ENCODE measurements around the gene SSBP3.

SSBP3 gene

DNA sequence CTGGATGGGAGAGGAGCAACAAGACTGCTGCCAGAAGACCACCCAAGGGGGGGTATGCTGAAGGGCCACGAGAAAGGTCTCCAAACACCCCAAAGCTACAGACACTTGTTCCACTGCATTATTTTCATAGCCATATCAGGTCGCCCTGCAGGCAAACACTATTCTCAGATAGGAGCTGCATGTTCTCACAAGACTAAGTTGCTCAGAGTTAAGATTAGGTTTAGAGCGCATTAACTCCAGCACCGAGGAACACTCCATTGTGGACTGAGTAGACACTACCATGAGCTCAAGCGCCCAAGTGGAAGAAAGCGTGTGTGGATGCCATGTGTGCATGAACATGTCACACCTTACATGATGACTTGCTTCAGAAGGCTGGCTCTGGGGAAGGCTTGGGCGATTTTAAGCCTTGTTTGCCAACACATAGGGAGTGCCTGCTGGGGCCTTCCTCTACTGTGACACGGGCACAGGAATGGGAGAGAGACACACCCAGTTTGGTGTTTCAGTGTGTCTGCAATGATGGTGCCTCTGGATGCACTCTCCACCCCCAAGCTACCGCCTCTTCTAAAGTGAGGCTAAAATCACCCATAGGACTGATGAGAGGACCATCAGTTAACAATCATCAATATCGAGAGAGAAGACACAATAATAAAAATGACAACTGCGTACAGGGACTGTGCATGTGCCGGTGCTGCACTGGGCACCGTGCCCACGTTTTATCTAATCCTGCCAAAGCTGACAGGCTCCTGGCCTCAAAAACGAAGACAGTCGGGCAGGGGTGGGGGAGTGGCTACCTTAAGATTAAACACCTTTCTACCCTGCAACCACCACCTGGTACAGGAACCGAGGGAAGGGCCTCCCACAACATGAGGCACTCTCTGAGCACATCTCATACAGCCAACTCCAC lies 34.9 kb downstream of the SSBP3 start:
- DNase-seq = peak in 1 of 2 experiments; percentile 27

DNA sequence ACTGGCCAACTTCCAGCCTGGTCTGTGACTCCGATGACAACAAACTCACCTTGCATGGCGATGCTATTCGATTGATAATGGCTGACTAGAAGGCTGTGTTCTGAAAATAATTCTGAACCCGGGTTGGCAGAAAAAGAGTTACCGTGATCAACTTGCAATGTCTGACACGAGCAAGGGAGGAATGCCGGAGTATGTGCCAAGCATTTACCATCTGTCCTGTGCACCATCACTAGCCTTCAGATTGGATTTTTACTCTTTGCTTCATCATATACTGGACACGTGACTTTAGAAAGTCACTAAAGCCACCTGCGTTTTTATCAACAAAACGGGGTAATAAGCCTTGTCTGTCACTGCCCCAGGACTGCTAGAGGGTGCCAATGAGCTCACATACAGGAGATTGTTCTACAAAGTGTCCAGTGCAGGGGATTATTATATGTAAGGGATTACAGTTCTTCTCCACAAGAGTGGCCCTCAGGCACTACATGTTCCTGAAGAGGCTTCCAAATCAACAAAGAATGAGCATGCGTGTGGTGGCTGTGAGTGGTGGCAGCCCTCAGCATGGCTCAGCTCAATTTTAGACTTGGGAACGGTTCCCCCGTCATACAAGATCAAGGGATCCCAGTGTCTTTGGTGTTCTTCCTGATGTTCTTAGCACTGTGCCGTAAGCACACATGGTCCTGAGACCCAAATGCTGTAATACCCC lies 35.8 kb downstream of the SSBP3 start:
- DNase-seq = peak; percentile 7 to 59

DNA sequence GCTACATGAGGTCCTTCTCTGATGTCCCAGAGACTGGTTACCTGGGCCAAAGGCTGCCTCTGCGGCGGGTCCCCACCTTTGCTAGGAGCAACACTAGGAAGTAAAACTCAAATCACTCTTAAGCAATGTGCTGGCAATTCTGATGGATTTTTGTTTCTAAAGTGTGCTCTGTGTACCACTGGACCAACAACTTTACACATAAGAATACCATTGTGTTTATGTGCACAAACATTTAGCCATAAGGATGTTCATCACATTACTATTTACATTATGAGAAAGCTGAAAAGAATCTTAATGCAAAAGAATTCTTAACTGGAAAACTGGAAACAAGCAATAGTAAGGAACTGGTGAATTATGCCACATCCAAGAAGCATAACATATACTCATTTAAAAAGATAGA lies 38.6 kb downstream of the SSBP3 start:
- DNase-seq = no peak

DNA sequence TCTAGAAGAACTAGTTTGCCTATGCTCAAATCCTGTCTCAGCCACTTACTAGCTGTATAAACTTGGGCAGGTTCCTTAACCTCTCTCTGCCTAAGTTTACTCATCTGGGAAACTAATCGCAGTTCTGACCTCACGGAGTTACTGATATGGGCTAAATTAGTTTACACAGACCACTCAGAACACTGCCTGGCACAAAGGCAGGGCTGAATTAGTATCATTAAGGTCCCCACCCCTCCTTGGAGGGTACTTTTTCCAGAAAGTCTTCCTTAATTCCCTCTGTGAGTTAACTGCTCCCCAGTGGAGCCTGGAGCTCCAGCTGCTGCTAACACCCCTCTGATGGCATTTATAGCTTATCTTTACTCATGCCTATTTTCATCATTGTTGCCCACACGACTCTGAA lies 40.3 kb downstream of the SSBP3 start:
- DNase-seq = no peak

DNA sequence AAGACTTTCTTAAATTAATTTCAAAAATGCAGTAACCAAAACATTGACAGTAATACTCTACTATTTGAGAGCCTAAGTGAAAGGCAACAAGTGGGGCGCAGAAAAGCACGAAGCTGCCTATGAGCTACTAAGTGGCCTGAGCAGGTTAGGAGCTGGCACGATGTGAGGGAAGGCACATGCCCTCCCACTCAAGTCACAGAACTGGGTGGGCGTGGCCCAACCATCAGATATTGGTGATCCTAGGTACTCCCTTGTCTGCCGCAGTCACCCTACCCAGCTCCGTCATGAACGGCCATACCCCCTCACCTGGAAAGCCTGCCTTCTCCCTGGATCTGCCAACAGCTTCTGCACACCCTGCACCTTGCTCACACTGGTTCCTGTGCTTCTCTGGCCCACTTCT lies 40.8 kb downstream of the SSBP3 start:
- DNase-seq = no peak

DNA sequence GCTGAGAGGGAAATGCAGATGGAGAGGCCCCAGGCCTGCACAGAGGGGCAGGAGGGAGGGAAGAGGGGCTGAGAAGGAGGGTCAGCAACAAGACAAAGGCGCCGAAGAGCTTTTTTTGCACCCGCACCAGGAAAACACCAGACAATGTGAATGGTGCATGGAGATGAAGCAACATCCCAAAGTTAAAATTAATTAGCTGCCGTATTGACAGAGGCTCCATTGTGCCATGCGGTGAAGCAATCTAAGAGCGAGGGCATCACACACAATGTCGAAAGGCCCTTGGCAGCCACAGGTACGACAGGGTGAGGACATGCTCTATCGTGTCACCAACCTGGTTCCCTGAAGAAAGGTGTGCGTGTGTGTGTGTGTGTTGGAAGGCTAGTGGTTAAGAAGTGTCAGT lies 41.2 kb downstream of the SSBP3 start:
- no peak for DNase-seq

DNA sequence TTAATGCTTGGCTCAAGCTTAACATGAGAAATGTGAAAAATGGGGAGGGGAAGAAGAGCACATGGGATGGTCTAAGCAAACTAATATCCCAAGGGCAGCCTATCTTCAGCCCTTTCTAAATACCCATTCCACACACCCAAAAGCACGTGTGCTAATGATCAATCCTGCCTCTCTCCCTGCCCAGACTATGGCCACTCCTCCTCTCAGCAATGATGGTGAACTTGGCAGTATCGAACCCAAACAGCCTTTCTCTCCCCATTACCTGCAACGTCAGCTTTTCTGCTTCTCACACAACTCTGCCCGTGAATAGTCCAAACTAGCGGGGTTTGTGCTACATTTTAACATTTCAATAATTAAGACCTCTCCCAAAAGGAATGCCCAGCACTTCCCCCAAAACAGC lies 41.6 kb downstream of the SSBP3 start:
- no peak for DNase-seq

DNA sequence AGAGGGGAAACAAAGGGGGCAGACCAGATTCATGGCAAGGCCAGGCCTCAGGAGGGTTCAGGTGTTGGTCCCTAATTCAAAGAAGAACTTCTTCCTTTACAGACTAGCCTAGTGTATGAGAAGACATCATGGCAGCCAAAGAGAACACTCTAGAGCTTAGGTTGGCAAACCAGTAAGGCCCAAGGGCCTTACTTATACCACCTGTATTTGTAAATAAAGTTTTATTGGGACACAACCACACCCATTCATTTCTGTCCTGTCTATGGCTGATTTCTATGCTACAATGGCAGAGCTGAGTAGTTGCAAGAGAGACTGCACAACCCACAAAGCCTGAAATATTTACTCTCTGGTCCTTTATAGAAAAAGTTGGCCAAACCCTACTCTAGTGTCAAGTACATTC lies 42.3 kb downstream of the SSBP3 start:
- no peak for DNase-seq

DNA sequence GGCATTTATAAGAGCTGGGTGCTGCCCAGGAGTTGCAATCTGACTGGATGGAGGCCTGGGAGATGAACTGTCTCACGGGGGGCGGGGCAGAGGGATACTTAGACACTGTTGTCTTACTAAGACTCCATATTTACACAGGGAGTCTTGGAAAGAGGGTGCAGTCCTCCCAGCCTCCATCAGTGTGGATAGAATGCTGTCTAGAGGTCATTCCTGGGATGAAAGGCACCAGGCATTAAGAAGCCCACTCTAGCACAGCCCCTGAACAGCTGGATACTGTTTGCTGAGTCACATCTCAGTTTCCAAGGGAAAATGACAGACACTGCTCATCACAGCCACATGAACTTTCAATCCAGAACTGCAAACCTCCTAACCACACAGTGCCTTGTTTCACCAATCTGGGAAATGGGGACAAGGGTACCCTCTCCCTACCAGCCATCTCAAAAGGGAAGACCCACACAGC lies 43.3 kb downstream of the SSBP3 start:
- no peak for DNase-seq

DNA sequence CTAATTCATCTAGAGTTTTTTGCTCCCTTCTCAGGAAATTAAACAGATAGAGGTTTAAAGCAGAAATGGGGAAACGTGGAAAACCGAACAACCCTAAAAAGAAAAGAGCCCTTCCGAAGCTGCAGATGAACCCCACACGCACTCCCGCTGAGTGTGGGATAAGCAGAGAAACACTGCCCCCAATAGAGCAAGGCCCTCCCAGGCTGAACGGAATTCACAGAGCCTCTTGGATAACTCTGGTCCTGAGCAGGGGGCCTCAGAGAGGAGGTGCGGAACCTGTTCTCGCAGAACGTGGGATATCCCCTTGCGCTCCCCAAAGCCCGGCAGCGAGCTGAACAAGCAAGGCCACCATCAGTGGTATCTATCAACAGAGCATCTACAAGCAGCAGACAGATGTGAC lies 44.9 kb downstream of the SSBP3 start:
- no peak for DNase-seq

DNA sequence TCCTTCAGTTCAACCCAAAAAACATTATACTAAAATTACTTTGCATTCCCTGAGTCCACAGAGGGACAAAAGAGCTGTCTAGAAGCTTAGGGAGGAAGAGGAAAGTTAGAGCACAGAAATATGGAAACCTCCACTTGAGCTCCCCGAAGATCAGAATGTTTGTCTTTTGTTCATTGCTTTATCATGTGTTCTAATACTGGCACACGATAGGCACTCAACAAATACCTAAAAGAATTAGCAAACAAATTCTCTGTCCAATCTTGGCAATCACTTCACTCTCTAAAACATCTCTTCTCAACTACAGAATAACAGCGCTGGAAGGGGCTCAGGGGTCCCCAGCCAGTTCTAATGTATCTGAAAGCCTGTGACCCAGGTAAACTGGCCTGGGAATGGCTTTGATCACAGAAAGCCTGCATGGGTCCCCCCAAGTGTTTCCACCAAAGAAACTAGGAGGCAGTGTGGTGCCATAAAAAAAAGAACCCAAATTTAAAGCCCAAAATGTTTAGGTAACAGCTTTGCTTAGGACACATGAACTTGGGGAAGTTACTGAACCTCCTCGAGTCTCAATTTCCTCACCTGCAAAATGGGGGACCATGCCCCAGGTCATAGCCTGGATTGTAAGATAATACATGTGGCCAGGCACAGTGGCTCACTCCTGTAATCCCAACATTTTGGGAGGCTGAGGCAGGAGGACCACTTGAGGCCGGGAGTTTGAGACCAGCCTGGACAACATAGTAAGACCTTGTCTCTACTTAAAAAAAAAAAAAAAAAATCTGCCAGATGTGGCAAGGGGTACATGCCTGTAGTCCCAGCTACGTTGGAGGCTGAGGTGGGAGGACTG lies 45.8 kb downstream of the SSBP3 start:
- DNase-seq = no peak

DNA sequence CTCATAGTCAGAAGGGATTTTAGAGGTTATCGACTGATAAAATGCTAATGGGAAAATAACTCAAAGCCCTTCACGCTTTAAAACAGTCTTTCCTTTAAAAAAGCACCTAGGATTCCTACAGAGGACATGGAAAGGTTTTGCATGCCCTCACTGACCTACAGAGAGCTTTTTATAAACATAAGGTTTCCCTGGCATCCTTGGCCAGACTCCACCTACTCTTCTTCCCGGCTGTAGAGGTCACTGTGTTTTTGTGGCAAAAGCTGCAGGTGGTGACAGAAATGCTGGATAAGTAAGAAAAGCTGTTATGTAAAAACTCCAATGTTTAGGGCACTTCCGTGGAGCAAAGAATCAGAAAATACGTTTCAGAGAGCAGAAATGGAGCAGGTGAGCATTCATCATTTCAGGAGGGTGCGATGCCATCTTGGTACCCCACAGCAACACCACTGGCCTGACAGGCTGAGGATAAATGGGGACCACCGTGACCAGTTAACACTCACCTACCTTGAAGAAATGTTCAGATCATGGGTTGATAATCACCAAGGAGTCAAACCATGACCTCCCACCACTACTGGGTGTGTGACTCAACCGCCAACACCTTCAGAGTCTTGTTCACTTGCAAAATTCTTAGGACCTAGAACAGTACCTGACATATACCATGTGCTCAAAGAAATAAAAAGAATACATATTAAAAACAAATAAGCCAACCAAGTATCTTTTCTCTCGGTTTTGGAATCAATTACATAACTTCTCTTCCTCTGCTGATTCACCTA lies 46.6 kb downstream of the SSBP3 start:
- DNase-seq = no peak

DNA sequence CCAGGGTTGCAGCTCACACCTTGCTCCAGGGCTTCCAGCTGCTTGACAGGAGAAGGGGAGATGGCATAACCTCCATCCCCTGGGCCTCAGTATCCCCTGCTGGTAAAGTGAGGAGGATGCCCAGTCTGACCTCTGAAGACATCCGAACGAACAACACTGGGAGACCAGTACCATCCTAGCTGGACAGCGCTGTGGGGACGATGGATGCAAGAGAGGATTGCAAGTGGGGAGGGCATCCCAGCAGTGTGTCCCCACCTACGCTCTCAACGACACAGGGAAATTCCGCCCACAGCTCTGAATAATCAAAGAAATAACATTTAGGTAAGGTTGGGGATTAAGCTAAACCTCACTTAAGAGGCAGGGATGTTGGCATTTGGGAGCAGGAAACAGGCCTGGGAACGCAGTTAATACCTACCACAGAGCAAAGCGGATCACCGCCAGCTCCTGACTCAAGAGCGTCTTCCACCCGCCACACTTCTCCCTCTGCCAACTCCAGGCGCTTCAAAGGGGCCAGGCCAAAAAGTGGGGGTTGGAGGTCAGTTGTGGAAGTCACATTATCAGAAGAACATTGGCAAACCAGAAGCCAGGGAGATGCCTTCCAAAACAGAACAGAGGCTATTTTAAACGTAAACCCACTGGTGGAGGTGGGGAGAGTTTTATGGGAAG lies 47.6 kb downstream of the SSBP3 start:
- peak; percentile 50 to 66 for DNase-seq

DNA sequence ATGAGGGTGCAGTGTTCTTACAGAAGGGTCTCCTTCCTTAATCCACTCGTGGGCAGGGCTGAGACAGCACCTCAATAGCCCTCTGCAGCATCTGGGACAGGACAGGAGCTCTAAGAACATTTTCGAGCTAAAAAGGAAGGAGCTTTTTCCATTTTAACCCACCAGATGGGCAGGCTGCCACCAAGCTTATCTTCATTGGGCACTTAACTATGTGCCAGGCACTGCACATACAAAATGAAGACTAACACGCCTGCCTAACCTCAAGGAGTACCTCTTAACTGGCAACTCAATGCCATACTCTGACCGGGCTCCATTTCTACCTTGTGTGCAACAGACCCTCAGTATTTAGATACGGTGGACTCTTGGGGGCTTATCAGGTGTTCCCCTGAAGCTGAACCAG lies 48.2 kb downstream of the SSBP3 start:
- no peak for DNase-seq

DNA sequence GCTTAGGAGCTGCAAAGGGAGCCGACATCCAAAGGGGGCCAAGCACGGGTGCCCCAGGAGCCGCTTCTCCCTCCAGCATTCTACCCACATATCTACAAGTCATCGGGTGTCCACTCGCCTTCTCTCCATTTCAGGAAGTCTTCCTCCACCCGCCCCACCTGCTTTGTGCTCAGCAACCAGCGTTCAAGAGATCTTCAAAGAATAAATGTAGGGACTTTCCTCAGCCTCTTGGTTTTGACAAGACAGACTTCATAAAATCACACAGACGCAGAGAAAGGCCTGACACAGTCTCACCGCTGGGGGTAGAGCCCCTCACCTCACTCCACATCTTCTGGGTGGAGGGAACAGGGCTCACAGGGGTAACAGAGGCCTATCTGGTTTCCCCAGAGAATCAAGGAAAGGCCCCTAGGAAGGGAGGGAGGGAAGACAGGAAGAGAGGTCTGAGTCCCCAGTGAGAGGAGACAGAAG lies 49.5 kb downstream of the SSBP3 start:
- DNase-seq = no peak

DNA sequence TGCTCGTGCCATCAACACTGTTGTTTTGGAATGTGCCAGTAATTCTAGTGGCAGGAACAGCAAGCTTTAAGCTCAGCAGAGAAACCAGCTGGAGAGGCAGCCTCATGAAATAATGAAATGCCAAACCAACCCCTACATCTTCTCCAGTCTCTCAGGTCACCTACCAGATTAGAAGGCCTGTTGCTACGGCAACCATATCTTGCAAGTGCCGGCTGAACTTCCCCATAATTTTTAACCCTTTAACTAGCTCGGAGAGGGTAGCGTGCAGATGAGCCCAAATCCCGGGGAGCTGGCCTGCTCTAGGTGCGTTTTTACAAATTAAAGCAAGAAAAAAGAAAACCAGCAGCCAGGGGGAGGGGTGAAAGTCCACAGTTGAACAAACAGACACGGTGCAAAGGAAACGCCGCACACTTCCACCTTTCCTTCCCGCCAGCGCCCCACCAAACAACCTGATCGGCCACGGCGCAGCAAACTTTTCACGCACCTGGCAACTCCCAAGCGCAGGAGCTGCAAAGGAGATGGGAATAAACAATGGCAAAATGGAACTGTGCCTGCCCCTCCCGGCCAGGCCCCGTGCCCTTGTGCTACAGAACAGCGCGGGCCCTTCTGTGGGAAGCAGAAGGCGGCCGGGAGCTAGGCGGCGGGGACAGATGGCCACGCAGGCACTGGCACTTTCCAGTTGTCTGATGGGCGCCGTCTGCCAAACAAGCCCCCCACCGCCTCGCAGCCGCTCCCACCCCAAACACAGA lies 50.1 kb downstream of the SSBP3 start:
- DNase-seq = peak in 1 of 2 experiments; percentile 54

DNA sequence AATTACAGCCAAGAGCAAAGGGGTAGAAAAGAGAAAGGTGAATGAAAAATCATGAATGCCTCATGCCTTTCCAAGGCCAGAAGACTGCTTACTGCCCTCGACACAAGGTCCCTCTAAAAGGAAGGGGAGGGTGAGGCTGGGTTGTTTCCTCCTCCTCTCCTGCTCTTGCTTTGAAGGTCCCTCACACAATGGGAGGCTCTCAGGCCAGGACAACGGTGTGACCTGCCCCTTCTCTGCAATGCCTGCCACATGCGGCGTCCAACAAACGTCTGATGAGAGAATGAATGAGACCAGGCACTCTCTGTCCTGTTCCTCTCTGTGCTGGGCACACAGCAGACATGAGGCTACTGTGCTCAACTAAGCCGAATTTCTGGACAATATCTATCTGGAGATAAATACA lies 51.3 kb downstream of the SSBP3 start:
- DNase-seq = no peak

DNA sequence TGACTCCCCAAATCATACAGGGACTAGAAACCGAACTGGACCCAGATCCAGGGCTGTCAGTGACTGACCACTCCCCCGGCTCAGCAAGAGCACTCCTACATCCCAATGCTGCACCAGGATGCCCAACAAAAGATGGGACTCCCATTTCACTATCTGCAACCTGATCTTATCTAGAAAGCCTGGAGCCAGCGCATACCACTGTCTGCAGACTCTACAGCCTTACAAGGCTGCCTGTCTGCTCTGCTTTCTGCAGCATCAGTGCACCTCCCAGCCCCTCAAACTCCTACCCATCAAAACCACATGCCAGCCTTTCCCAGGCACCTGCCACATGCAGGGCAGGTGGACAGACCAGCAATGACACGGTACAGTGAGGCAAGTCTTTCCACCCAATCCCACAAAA lies 52.2 kb downstream of the SSBP3 start:
- no peak for DNase-seq

DNA sequence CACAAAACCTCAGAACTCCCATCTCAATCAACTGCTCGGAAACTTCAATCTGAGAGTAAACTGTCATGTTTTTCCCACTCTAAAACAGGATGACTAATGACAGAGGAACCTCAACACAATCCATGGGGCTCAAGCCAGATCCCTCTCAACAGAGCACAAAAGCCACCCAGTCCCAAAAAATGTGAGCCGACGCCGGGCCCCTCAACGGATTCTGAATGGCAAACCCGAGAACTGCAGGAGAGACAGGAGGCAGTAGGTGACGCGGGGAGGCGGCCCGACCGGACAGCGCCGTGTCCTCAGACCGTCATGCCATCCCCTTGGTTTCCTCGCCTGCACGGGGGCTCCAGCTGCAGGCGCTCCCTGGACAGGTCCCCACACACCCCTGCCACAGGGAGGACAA lies 53.4 kb downstream of the SSBP3 start:
- no peak for DNase-seq

DNA sequence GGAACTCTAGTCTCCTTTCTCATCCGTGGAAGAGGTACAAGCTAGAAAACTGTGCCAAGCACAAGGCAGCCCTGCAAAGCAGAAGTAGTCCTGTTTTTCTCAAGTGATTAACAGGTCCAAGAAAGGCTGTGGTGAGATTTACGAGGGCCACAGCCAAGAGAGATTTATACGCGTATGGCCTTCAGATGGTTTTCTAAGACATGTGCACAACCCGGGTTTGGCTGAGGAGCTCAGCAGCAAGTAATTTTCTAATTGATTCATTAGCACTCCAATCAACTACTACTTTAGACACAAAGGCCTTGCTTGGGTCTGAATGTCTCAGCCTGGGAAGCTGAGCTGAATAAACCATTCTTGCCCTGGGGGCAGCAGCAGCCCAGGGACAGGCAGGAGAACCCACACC lies 55.8 kb downstream of the SSBP3 start:
- no peak for DNase-seq

DNA sequence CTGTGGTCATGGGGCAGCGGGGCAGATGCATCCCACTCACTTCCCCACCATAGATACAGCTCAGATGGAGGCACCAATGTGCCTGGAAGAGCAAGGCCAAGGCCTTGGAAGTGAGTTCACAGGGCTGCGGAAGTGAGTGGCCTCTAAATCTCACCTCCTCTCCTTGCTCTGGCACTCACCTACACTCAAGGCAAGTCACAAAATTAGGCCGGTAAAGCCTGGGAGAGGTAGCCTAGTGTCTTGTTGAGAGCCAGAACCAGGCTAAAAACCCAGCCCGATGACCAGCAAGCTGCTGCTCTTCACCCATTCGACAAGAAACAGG lies 57.5 kb downstream of the SSBP3 start:
- DNase-seq = no peak

Data from NCI-H446 (cell line).